Lung (tissue), 12 donors: ENCODE measurements around the gene THADA. TPM values are rescaled to one million over a fixed set of nuclear protein-coding genes. Genes with fewer than 3 reads are reported as not detected.
A peak's percentile ranks its signal among the peaks of the same experiment; 100 is the strongest.

Source experiments
- ATAC-seq: fragments of 200-7000 bp; cut with Tn5 transposase; one replicate; pipeline ENCODE4 v1.9.1; 2020; ENCODE audit warnings: moderate number of reproducible peaks; ENCODE audit not compliant: insufficient read depth, low FRiP score
- DNase-seq, 3 donors: peaks; one replicate each; pipeline ENCODE4 v3.0.0-alpha.2; 2013 to 2017
- H3K27ac ChIP-seq, 2 donors: one replicate each; pipeline ENCODE4 v1.5.1; 2013; ENCODE audit warnings: mild to moderate bottlenecking in 2 of 2, moderate library complexity in 2 of 2, control low read depth in 1 of 2, inconsistent platforms in 1 of 2, low read depth in 1 of 2, low read length in 1 of 2
- H3K27me3 ChIP-seq, 3 donors: one replicate each; pipeline ENCODE4 v1.5.1; 2013; ENCODE audit warnings: low read length in 2 of 3; ENCODE audit not compliant: control insufficient read depth in 3 of 3, insufficient read depth in 3 of 3
- H3K36me3 ChIP-seq, 4 donors: one replicate each; pipeline ENCODE4 v1.5.1; 2013; ENCODE audit warnings: low read length in 4 of 4, mild to moderate bottlenecking in 1 of 4, moderate library complexity in 1 of 4; ENCODE audit not compliant: control insufficient read depth in 4 of 4, insufficient read depth in 4 of 4
- H3K4me1 ChIP-seq, 5 donors: one replicate each; pipeline ENCODE4 v1.5.1; 2013; ENCODE audit warnings: low read length in 5 of 5, mild to moderate bottlenecking in 2 of 5, moderate library complexity in 1 of 5; ENCODE audit not compliant: control insufficient read depth in 5 of 5, insufficient read depth in 5 of 5
- H3K4me3 ChIP-seq: one replicate; pipeline ENCODE4 v1.5.1; 2013; ENCODE audit warnings: mild to moderate bottlenecking, control low read depth, moderate library complexity
- H3K9ac ChIP-seq, 2 donors: one replicate each; pipeline ENCODE4 v1.5.1; 2013; ENCODE audit warnings: low read length in 2 of 2, control low read depth in 1 of 2; ENCODE audit not compliant: insufficient read depth in 1 of 2
- H3K9me3 ChIP-seq, 4 donors: one replicate each; pipeline ENCODE4 v1.5.1; 2013; ENCODE audit warnings: low read length in 3 of 4, mild to moderate bottlenecking in 1 of 4, moderate library complexity in 1 of 4; ENCODE audit not compliant: control insufficient read depth in 4 of 4, insufficient read depth in 3 of 4
- CTCF ChIP-seq: IDR thresholded peaks from 2 replicates; pipeline ENCODE4 v1.5.1; 2012; ENCODE audit warnings: mild to moderate bottlenecking; ENCODE audit errors: control extremely low read depth, extremely low read depth
- WGBS, 2 donors: extraction: QIAGEN DNeasy Blood & Tissue Kit; methylation state at CpG; one replicate each; pipeline ENCODE4 v1.1.7; 2013; 5-methylcytosine and 5-hydroxymethylcytosine counted together
- polyA plus RNA-seq, 2 donors: library from polyadenylated mRNA; stranded (reverse); fragments of 200-250 nt; gene quantifications; one replicate each; pipeline ENCODE4 v1.2.1, GENCODE V29; 2013
- total RNA-seq, 2 donors: library from RNA; depleted of rRNA in 1 of 2; stranded (reverse); fragments of >200 nt in 1 of 2; gene quantifications; one replicate each; pipeline ENCODE4 v1.2.1, GENCODE V29; 2014 to 2021
- donor health status: control.
- donor health status: control.
- donor health status: Bipolar disorder and iron deficiency.
- donor health status: healthy.
- donor health status: DM: yes; HTN: yes; CAD: no.

Gene THADA
- total and polyA plus RNA-seq, 4 donors = 11.3 to 72.5 (median 25.2) TPM

GRCh38 chr2:43199492-43200488, 396.0 kb downstream of the THADA start:
- ATAC-seq (no peak), DNase-seq (no peak)
- 63 to 77% methylated on average over 16 of the region's 16 CpGs for WGBS, 2 donors
- H3K9me3 ChIP-seq = no peaks in the 10 kb centered on the region
- H3K27me3 ChIP-seq = no peaks in the 10 kb centered on the region
- peaks cover 0 to 11% (median 2%) of the 10 kb centered on the region in 5 donors for H3K4me1 ChIP-seq
- no peaks in the 10 kb centered on the region for H3K36me3 ChIP-seq
- no peak overlapping the region for H3K9ac ChIP-seq
- no peak for TF ChIP-seq CTCF
- no peak overlapping the region for H3K4me3 ChIP-seq
- H3K27ac ChIP-seq = peak overlapping the region in 1 of 2 donors; percentile 15

- Histone ChIP-seq H3K9me3 (no peaks in the 10 kb centered on the region), H3K27me3 (no peaks in the 10 kb centered on the region), H3K4me1 (peaks cover 0 to 19% (median 8%) of the 10 kb centered on the region in 5 donors)
Observed at GRCh38 chr2:43198263-43198662, 397.6 kb downstream of the THADA start.

GRCh38 chr2:43197588-43197896, 398.3 kb downstream of the THADA start:
- no peak for TF ChIP-seq CTCF

More at GRCh38 chr2:43198263-43198662, 397.6 kb downstream of the THADA start:
- Histone ChIP-seq H3K9ac (no peak overlapping the region), H3K27ac (no peak overlapping the region), H3K36me3 (no peaks in the 10 kb centered on the region), H3K4me3 (no peak overlapping the region)
- TF ChIP-seq CTCF = no peak
- WGBS, 2 donors = 90 to 98% methylated on average over 6 of the region's 6 CpGs
- DNase-seq (no peak), ATAC-seq (no peak)

More at GRCh38 chr2:43197588-43197896, 398.3 kb downstream of the THADA start:
- Histone ChIP-seq H3K4me3 (no peak overlapping the region), H3K36me3 (no peaks in the 10 kb centered on the region), H3K27ac (no peak overlapping the region), H3K4me1 (peaks cover 0 to 19% (median 8%) of the 10 kb centered on the region in 5 donors), H3K27me3 (no peaks in the 10 kb centered on the region), H3K9me3 (no peaks in the 10 kb centered on the region), H3K9ac (no peak overlapping the region)
- 64 to 83% methylated on average over 5 of the region's 5 CpGs for WGBS, 2 donors
- DNase-seq (no peak), ATAC-seq (no peak)
